PC-3 (cell line): ENCODE data around the gene IRAK1.

ENCODE experiments used
- EZH2 ChIP-seq: fragments of 300-600 bp; sonication (generic); IDR thresholded peaks from one replicate; pipeline ENCODE4 v1.6.1; 2017; ENCODE audit warnings: antibody characterized with exemption, mild to moderate bottlenecking, low read length; ENCODE audit not compliant: unreplicated experiment
- EZH2phosphoT487 ChIP-seq: fragments of 300-600 bp; sonication (generic); IDR thresholded peaks from 2 replicates; pipeline ENCODE4 v1.6.1; 2018; ENCODE audit warnings: mild to moderate bottlenecking, antibody characterized with exemption, low read length, borderline replicate concordance
- TF ChIP-seq, protein P1 (sequence below): fragments of 300-600 bp; sonication (generic); conservative IDR thresholded peaks from 2 replicates; pipeline ENCODE4 v1.5.1; 2017; ENCODE audit warnings: antibody characterized with exemption, low read depth, mild to moderate bottlenecking, low read length

DNA sequence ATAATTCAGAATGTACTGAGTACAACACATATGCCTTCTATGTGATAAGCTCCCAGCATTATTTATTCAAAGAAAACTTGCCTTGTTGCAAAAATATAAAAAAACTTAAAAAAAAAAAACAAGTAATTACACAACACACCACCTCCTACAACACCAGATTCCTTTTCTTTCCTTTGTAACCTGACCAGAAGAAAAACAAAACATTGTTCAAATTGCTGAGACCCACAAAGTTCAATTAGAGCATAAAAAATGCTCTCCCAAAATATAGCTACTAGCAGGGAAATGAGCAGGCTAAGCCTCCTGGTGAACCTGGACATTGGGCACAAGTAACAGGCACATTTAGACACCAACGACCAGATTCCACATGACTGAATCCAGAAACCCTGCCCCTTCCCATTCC is 39.5 kb upstream of the IRAK1 start:
- TF ChIP-seq, protein P1, sequence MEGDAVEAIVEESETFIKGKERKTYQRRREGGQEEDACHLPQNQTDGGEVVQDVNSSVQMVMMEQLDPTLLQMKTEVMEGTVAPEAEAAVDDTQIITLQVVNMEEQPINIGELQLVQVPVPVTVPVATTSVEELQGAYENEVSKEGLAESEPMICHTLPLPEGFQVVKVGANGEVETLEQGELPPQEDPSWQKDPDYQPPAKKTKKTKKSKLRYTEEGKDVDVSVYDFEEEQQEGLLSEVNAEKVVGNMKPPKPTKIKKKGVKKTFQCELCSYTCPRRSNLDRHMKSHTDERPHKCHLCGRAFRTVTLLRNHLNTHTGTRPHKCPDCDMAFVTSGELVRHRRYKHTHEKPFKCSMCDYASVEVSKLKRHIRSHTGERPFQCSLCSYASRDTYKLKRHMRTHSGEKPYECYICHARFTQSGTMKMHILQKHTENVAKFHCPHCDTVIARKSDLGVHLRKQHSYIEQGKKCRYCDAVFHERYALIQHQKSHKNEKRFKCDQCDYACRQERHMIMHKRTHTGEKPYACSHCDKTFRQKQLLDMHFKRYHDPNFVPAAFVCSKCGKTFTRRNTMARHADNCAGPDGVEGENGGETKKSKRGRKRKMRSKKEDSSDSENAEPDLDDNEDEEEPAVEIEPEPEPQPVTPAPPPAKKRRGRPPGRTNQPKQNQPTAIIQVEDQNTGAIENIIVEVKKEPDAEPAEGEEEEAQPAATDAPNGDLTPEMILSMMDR: no peak
- TF ChIP-seq EZH2 (no peak), EZH2phosphoT487 (no peak)
